Panc1 (cell line): ENCODE measurements around the gene QSOX1. TPM values are rescaled to one million over a fixed set of nuclear protein-coding genes. Genes with fewer than 3 reads are reported as not detected.

Experiments used
- ATAC-seq: fragments of 200-7000 bp; cut with Tn5 transposase; 2 replicates; pipeline ENCODE4 v1.9.1; 2020; ENCODE audit warnings: mild to moderate bottlenecking, moderate library complexity
- BruUV-seq: library from RNA; stranded (reverse); fragments of 400-500 nt; replicated peaks from 2 replicates; lab custom pipeline; 2021; lab: Mats Ljungman, UMichigan
- CTCF ChIA-PET: fragments of 300-600 bp; sonication (Branson Sonifier 250); formaldehyde crosslinking; loops from one replicate; lab custom pipeline; 2022; ENCODE audit warnings: antibody characterized with exemption; lab: Charles Lee
- POLR2A ChIA-PET: fragments of 300-600 bp; sonication (Branson Sonifier 250); formaldehyde crosslinking; loops from one replicate; lab custom pipeline; 2022; ENCODE audit warnings: antibody characterized with exemption; lab: Charles Lee
- DNase-seq: peaks from one replicate; pipeline ENCODE4 v3.0.0-alpha.2; 2010; ENCODE audit warnings: low read depth, low spot score
- H3K27ac ChIP-seq: 2 replicates; pipeline ENCODE4 v1.5.1; 2011; ENCODE audit warnings: mild to moderate bottlenecking, low read length, inconsistent platforms
- H3K27me3 ChIP-seq: fragments of 200-500 bp; sonication (Bioruptor generic); 2 replicates; pipeline ENCODE4 v1.6.0; 2014; ENCODE audit warnings: low read length, inconsistent platforms; ENCODE audit not compliant: control insufficient read depth, insufficient read depth
- H3K36me3 ChIP-seq: fragments of 200-500 bp; sonication (Bioruptor generic); 2 replicates; pipeline ENCODE4 v1.5.1; 2014; ENCODE audit warnings: inconsistent platforms, mild to moderate bottlenecking, low read length, moderate library complexity; ENCODE audit not compliant: control insufficient read depth, insufficient read depth
- H3K4me1 ChIP-seq: 2 replicates; pipeline ENCODE4 v1.5.1; 2011; ENCODE audit warnings: inconsistent platforms, mild to moderate bottlenecking, low read length, moderate library complexity; ENCODE audit not compliant: control insufficient read depth, insufficient read depth
- H3K4me3 ChIP-seq, 2 experiments: 2 replicates each; pipeline ENCODE4 v1.5.1; 2011 to 2012; ENCODE audit warnings: low read depth in 2 of 2, low read length in 2 of 2, mild to moderate bottlenecking in 2 of 2, inconsistent platforms in 1 of 2, moderate library complexity in 1 of 2
- H3K9me3 ChIP-seq: fragments of 200-500 bp; sonication (Bioruptor generic); 2 replicates; pipeline ENCODE4 v1.5.1; 2014; ENCODE audit warnings: low read depth, mild to moderate bottlenecking, inconsistent platforms, low read length, moderate library complexity; ENCODE audit not compliant: control insufficient read depth, insufficient read depth
- POLR2AphosphoS5 ChIP-seq: IDR thresholded peaks from 2 replicates; pipeline ENCODE4 v1.6.1; 2012; ENCODE audit warnings: mild to moderate bottlenecking, low read depth, low read length, moderate library complexity
- SIN3A ChIP-seq: IDR thresholded peaks from 2 replicates; pipeline ENCODE4 v1.6.1; 2012; ENCODE audit warnings: low read depth, mild to moderate bottlenecking, low read length, moderate library complexity, borderline replicate concordance; ENCODE audit not compliant: insufficient read depth
- TCF7L2 ChIP-seq: IDR thresholded peaks from 2 replicates; pipeline ENCODE4 v1.6.1; 2011; ENCODE audit warnings: mild to moderate bottlenecking, low read depth, low read length, inconsistent platforms
- in situ Hi-C: cut with HindIII; loops from 2 replicates; pipeline ENCODE4 v1.10.0; 2016; ENCODE audit warnings: low sequenced_read_pairs, low pct_unique_long_range_greater_than_20kb
- intact Hi-C: fragments of 100-400 bp; cut with micrococcal nuclease; formaldehyde crosslinking; loops from one replicate; pipeline ENCODE4 v1.10.0; 2022; ENCODE audit not compliant: unreplicated experiment
- total RNA-seq: library from RNA; stranded (reverse); gene quantifications from one replicate; pipeline ENCODE4 v1.2.1, GENCODE V29; 2021; ENCODE audit not compliant: unreplicated experiment
- TF ChIP-seq, protein P1 (sequence below), 2 experiments: IDR thresholded peaks; 2 replicates each; pipeline ENCODE4 v1.6.1; 2011 to 2012; ENCODE audit warnings: low read depth in 2 of 2, control low read depth in 1 of 2, low read length in 1 of 2, mild to moderate bottlenecking in 1 of 2, moderate library complexity in 1 of 2; ENCODE audit not compliant: insufficient read depth in 1 of 2
- TF ChIP-seq, protein P2 (sequence below): fragments of 450-650 bp; IDR thresholded peaks from 2 replicates; pipeline ENCODE4 v1.5.1; 2017; ENCODE audit warnings: mild to moderate bottlenecking

QSOX1 gene
- total RNA-seq, 1 experiment from 2014 or later = 152 TPM

DNA sequence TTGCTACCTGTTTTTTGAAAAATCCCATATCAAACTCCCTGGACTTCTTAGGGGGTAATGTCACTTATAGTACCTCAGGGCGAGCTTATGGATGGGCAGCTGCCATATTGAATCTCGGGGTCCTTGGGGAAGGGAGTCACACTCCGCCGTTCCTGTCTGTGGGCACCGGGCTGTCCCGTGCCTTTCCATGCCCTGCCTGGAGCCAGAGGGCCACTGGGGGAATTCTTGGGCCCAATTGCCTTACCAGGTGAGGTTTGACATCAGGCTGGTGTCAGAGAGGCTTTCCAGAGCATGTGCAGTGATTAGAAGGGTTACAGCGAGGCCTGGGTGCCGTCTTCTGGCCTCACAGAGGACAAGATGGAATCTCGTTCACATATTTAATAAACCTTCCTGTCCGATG lies 28.8 kb downstream of the QSOX1 start:
- Histone ChIP-seq H3K9me3 (no peaks in the 10 kb centered on the region), H3K36me3 (no peaks in the 10 kb centered on the region), H3K4me3 (no peak overlapping the region), H3K4me1 (no peaks in the 10 kb centered on the region), H3K27ac (no peak overlapping the region), H3K27me3 (no peaks in the 10 kb centered on the region)
- in situ Hi-C loops (no loop called here), intact Hi-C loops (no loop called here)
- POLR2A ChIA-PET = no interaction called here
- no TSS peak for BruUV-seq
- no peak for TF ChIP-seq TCF7L2
- TF ChIP-seq, protein P1, sequence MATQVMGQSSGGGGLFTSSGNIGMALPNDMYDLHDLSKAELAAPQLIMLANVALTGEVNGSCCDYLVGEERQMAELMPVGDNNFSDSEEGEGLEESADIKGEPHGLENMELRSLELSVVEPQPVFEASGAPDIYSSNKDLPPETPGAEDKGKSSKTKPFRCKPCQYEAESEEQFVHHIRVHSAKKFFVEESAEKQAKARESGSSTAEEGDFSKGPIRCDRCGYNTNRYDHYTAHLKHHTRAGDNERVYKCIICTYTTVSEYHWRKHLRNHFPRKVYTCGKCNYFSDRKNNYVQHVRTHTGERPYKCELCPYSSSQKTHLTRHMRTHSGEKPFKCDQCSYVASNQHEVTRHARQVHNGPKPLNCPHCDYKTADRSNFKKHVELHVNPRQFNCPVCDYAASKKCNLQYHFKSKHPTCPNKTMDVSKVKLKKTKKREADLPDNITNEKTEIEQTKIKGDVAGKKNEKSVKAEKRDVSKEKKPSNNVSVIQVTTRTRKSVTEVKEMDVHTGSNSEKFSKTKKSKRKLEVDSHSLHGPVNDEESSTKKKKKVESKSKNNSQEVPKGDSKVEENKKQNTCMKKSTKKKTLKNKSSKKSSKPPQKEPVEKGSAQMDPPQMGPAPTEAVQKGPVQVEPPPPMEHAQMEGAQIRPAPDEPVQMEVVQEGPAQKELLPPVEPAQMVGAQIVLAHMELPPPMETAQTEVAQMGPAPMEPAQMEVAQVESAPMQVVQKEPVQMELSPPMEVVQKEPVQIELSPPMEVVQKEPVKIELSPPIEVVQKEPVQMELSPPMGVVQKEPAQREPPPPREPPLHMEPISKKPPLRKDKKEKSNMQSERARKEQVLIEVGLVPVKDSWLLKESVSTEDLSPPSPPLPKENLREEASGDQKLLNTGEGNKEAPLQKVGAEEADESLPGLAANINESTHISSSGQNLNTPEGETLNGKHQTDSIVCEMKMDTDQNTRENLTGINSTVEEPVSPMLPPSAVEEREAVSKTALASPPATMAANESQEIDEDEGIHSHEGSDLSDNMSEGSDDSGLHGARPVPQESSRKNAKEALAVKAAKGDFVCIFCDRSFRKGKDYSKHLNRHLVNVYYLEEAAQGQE (IDR thresholded peaks at IDR 0.05; ENCODE audit: insufficient read depth in 1 of 2, low read depth in 2 of 2, low read length in 1 of 2) = no peak
- TF ChIP-seq SIN3A = no peak
- CTCF ChIA-PET = interaction anchor here (0.6 kb wide), 1 partner anchor 369 kb away, joined by 16 read pairs; no protein-coding TSS in a partner anchor
- ATAC-seq (no peak), DNase-seq (no peak)

GRCh38 chr1:180184041-180184440 lies 29.4 kb downstream of the QSOX1 start:
- ATAC-seq (no peak), DNase-seq (no peak)
- Histone ChIP-seq H3K4me3 (no peak overlapping the region), H3K27me3 (no peaks in the 10 kb centered on the region), H3K9me3 (no peaks in the 10 kb centered on the region), H3K4me1 (no peaks in the 10 kb centered on the region), H3K36me3 (no peaks in the 10 kb centered on the region), H3K27ac (no peak overlapping the region)
- ChIA-PET POLR2A (no interaction called here), CTCF (interaction anchor here (0.6 kb wide), 1 partner anchor 370 kb away, joined by 16 read pairs; no protein-coding TSS in a partner anchor)
- TF ChIP-seq, protein P2, sequence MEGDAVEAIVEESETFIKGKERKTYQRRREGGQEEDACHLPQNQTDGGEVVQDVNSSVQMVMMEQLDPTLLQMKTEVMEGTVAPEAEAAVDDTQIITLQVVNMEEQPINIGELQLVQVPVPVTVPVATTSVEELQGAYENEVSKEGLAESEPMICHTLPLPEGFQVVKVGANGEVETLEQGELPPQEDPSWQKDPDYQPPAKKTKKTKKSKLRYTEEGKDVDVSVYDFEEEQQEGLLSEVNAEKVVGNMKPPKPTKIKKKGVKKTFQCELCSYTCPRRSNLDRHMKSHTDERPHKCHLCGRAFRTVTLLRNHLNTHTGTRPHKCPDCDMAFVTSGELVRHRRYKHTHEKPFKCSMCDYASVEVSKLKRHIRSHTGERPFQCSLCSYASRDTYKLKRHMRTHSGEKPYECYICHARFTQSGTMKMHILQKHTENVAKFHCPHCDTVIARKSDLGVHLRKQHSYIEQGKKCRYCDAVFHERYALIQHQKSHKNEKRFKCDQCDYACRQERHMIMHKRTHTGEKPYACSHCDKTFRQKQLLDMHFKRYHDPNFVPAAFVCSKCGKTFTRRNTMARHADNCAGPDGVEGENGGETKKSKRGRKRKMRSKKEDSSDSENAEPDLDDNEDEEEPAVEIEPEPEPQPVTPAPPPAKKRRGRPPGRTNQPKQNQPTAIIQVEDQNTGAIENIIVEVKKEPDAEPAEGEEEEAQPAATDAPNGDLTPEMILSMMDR = no peak
- TF ChIP-seq, protein P1 (IDR thresholded peaks at IDR 0.05; ENCODE audit: insufficient read depth in 1 of 2, low read depth in 2 of 2, low read length in 1 of 2) = no peak
- TF ChIP-seq SIN3A (no peak), TCF7L2 (no peak), POLR2AphosphoS5 (no peak)
- intact Hi-C loops = no loop called here
- in situ Hi-C loops = no loop called here
- BruUV-seq = no TSS peak
